Left ventricle myocardium inferior (tissue), 1 donor: ENCODE measurements around the gene RP9. TPM values are rescaled to one million over a fixed set of nuclear protein-coding genes. Genes with fewer than 3 reads are reported as not detected.

Experiments used
- DNase-seq: peaks from one replicate; pipeline ENCODE4 v3.0.0-alpha.2; 2020
- H3K27ac ChIP-seq: fragments of 200-600 bp; replicated peaks from 2 replicates; pipeline ENCODE4 v1.8.0; 2021
- H3K27me3 ChIP-seq: fragments of 200-600 bp; 2 replicates; pipeline ENCODE4 v1.8.0; 2021; ENCODE audit warnings: low read depth
- H3K36me3 ChIP-seq: fragments of 200-600 bp; 2 replicates; pipeline ENCODE4 v1.8.0; 2021
- H3K4me1 ChIP-seq: fragments of 200-600 bp; 2 replicates; pipeline ENCODE4 v1.8.0; 2021
- H3K4me3 ChIP-seq: fragments of 200-600 bp; 2 replicates; pipeline ENCODE4 v1.8.0; 2021; ENCODE audit warnings: mild to moderate bottlenecking, moderate library complexity
- H3K9me3 ChIP-seq: fragments of 200-600 bp; replicated peaks from 2 replicates; pipeline ENCODE4 v1.8.0; 2021
- CTCF ChIP-seq: fragments of 200-600 bp; IDR thresholded peaks from 2 replicates; pipeline ENCODE4 v1.8.0; 2021; ENCODE audit warnings: antibody characterized with exemption, mild to moderate bottlenecking, borderline replicate concordance
- intact Hi-C: fragments of 100-400 bp; cut with micrococcal nuclease; formaldehyde crosslinking; loops from one replicate; pipeline ENCODE4 v1.11.0; 2022
- total RNA-seq: library from RNA; stranded (reverse); fragmentation: NEBNext Ultra II Directional; extraction: Animal tissue kit (Norgen Biotek cat#: 25700); gene quantifications from one replicate; pipeline ENCODE4 v1.2.1, GENCODE V29; 2021
- donor health status: DM: no; HTN: yes; CAD: no; lungs with severe emphysema.

Gene RP9
- total RNA-seq, 1 donor from 2014 or later, result 20.2 TPM

- no peak for TF ChIP-seq CTCF
- no peaks in the 10 kb centered on the region for H3K36me3 ChIP-seq
- intact Hi-C loops, result loop anchor here (10.0 kb wide), 1 partner anchor 100 kb away; no protein-coding TSS in a partner anchor
- H3K4me3 ChIP-seq, result no peak overlapping the region
- no peak for DNase-seq
- H3K9me3 ChIP-seq, result no peaks in the 10 kb centered on the region
- peak overlapping the region; percentile 80 for H3K27ac ChIP-seq
- H3K27me3 ChIP-seq, result no peaks in the 10 kb centered on the region
- H3K4me1 ChIP-seq, result peaks cover 63% of the 10 kb centered on the region
Measured at GRCh38 chr7:33044986-33045385, 64.2 kb downstream of the RP9 start.

Other genes with a start within 250 kb of the RP9 start
- gene KBTBD2, start 217.6 kb downstream of the RP9 start, total RNA-seq, result 25.3 TPM
- 112 TPM for gene FKBP9, start 152.0 kb downstream of the RP9 start, total RNA-seq
- gene NT5C3A, start 46.6 kb downstream of the RP9 start, total RNA-seq, result 33.4 TPM
- gene BBS9, start 20.2 kb upstream of the RP9 start, total RNA-seq, result 13.7 TPM